Astrocyte (in vitro differentiated cells and primary cell): Measurements from ENCODE around the gene LOXHD1.

ENCODE experiments used
- EZH2 ChIP-seq: IDR thresholded peaks from 2 replicates; pipeline ENCODE4 v1.6.1; 2012; ENCODE audit warnings: mild to moderate bottlenecking, low read length, inconsistent platforms; ENCODE audit not compliant: insufficient read depth
- TF ChIP-seq, protein P1 (sequence below): IDR thresholded peaks from 2 replicates; pipeline ENCODE4 v1.5.1; 2011; ENCODE audit warnings: low read depth, mild to moderate bottlenecking, inconsistent platforms, low read length, moderate library complexity; ENCODE audit not compliant: insufficient read depth

DNA sequence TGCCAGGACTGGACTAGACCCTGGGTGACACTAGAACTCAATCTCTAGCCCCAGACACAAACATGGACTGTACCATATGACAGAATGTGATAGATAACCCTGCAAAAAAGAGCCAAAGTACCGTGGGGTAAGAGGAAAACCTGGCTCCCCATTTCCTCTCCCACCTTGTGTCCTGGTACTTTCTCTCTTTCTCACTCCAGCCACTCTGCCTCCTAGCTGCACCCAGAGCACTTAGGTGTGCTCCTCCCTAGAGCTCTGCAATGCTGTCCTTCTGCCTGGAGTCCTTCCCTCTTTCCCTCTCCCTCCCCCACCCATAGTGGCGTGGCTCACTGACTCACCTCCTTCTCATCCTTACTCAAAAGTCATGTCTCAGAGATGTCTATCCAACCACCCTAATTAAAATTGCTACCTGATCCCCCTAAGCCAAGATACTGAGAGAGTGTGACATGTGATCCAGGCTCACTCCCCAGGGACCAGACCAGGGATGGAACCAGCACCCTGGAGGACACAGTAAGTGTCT, 171.3 kb downstream of the LOXHD1 start:
- TF ChIP-seq, protein P1, sequence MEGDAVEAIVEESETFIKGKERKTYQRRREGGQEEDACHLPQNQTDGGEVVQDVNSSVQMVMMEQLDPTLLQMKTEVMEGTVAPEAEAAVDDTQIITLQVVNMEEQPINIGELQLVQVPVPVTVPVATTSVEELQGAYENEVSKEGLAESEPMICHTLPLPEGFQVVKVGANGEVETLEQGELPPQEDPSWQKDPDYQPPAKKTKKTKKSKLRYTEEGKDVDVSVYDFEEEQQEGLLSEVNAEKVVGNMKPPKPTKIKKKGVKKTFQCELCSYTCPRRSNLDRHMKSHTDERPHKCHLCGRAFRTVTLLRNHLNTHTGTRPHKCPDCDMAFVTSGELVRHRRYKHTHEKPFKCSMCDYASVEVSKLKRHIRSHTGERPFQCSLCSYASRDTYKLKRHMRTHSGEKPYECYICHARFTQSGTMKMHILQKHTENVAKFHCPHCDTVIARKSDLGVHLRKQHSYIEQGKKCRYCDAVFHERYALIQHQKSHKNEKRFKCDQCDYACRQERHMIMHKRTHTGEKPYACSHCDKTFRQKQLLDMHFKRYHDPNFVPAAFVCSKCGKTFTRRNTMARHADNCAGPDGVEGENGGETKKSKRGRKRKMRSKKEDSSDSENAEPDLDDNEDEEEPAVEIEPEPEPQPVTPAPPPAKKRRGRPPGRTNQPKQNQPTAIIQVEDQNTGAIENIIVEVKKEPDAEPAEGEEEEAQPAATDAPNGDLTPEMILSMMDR, result no peak
- TF ChIP-seq EZH2, result no peak
